SK-N-SH treated with all-trans-retinoic acid at 6 μM for 48 hours (cell line): Measurements from ENCODE around the gene SPOP.

Experiments used
- ARNTL ChIP-seq: fragments of 450-650 bp; formaldehyde crosslinking; IDR thresholded peaks from 2 replicates; pipeline ENCODE4 v1.5.0; 2020; ENCODE audit warnings: low read depth, mild to moderate bottlenecking, moderate library complexity, borderline replicate concordance
- CSDC2 ChIP-seq: fragments of 250-450 bp; sonication (Bioruptor Pico); IDR thresholded peaks from 2 replicates; pipeline ENCODE4 v1.5.0; 2020; ENCODE audit warnings: mild to moderate bottlenecking, moderate library complexity
- GLIS3 ChIP-seq: fragments of 250-450 bp; sonication (Bioruptor Pico); IDR thresholded peaks from 2 replicates; pipeline ENCODE4 v1.5.0; 2020; ENCODE audit warnings: mild to moderate bottlenecking, moderate library complexity
- PATZ1 ChIP-seq: fragments of 250-450 bp; sonication (Bioruptor Pico); IDR thresholded peaks from 2 replicates; pipeline ENCODE4 v1.8.0; 2020; ENCODE audit warnings: mild to moderate bottlenecking, moderate library complexity, borderline replicate concordance
- POU6F1 ChIP-seq: fragments of 250-450 bp; sonication (Bioruptor Pico); IDR thresholded peaks from 2 replicates; pipeline ENCODE4 v1.8.0; 2021; ENCODE audit warnings: low read depth, mild to moderate bottlenecking, moderate library complexity, borderline replicate concordance
- PPARA ChIP-seq: fragments of 250-450 bp; sonication (Bioruptor Pico); IDR thresholded peaks from 2 replicates; pipeline ENCODE4 v1.5.0; 2020; ENCODE audit warnings: mild to moderate bottlenecking, borderline replicate concordance
- RARB ChIP-seq: fragments of 250-450 bp; sonication (Bioruptor Pico); IDR thresholded peaks from 2 replicates; pipeline ENCODE4 v1.8.0; 2021; ENCODE audit warnings: mild to moderate bottlenecking, moderate library complexity
- SNAI2 ChIP-seq: fragments of 250-450 bp; sonication (Bioruptor Pico); IDR thresholded peaks from 2 replicates; pipeline ENCODE4 v1.5.0; 2020; ENCODE audit warnings: mild to moderate bottlenecking, moderate library complexity
- ZNF565 ChIP-seq: fragments of 450-650 bp; formaldehyde crosslinking; conservative IDR thresholded peaks from 2 replicates; pipeline ENCODE4 v1.5.0; 2020; ENCODE audit warnings: low read depth, mild to moderate bottlenecking, moderate library complexity
- ZNF70 ChIP-seq: fragments of 450-650 bp; formaldehyde crosslinking; IDR thresholded peaks from 2 replicates; pipeline ENCODE4 v1.5.0; 2020; ENCODE audit warnings: mild to moderate bottlenecking, moderate library complexity
- ZNF8 ChIP-seq: fragments of 450-650 bp; formaldehyde crosslinking; IDR thresholded peaks from 2 replicates; pipeline ENCODE4 v1.5.0; 2020; ENCODE audit warnings: mild to moderate bottlenecking, moderate library complexity
- TF ChIP-seq, protein P1 (sequence below): fragments of 250-450 bp; sonication (Bioruptor Pico); IDR thresholded peaks from 2 replicates; pipeline ENCODE4 v1.5.1; 2021; ENCODE audit warnings: mild to moderate bottlenecking, moderate library complexity

- TF ChIP-seq ZNF70 (CRISPR knock-in tag) (no peak), PATZ1 (CRISPR knock-in tag) (no peak), SNAI2 (CRISPR knock-in tag) (no peak), ZNF565 (CRISPR knock-in tag) (no peak), ZNF8 (CRISPR knock-in tag) (no peak), CSDC2 (CRISPR knock-in tag) (no peak), RARB (CRISPR knock-in tag) (no peak), PPARA (no peak), POU6F1 (CRISPR knock-in tag) (no peak), ARNTL (CRISPR knock-in tag) (no peak), GLIS3 (CRISPR knock-in tag) (no peak)
- TF ChIP-seq, protein P1, sequence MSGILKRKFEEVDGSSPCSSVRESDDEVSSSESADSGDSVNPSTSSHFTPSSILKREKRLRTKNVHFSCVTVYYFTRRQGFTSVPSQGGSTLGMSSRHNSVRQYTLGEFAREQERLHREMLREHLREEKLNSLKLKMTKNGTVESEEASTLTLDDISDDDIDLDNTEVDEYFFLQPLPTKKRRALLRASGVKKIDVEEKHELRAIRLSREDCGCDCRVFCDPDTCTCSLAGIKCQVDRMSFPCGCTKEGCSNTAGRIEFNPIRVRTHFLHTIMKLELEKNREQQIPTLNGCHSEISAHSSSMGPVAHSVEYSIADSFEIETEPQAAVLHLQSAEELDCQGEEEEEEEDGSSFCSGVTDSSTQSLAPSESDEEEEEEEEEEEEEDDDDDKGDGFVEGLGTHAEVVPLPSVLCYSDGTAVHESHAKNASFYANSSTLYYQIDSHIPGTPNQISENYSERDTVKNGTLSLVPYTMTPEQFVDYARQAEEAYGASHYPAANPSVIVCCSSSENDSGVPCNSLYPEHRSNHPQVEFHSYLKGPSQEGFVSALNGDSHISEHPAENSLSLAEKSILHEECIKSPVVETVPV, result no peak
Observed at GRCh38 chr17:49575679-49576087, 102.2 kb downstream of the SPOP start, which contains the start of gene NXPH3.
